Measurements from ENCODE around the gene ATP11C.

DNA sequence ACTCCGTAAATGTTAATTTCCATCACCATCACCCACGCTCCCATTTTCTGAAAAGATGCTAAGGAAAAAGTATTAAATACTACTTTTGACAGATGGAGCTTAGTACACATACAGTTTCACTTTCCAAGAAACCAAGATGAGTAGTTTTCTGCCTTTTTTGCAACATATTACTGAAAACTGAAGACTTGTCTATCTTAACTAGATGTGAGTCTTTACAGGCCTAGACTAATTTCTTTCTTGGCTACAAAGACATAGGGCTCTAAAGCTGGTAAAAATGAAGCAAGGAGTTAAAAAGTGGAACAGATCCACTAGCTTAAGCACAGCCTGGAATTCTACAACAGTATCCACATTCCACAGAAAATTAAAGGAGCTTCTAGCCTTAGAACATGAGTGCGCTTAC, 68.2 kb downstream of the ATP11C start:
- TF ChIP-seq POLR2A (IDR thresholded peaks at IDR 0.05) (no peak), POLR2AphosphoS5 (IDR thresholded peaks at IDR 0.05) (no peak)
- TF ChIP-seq, protein P1, sequence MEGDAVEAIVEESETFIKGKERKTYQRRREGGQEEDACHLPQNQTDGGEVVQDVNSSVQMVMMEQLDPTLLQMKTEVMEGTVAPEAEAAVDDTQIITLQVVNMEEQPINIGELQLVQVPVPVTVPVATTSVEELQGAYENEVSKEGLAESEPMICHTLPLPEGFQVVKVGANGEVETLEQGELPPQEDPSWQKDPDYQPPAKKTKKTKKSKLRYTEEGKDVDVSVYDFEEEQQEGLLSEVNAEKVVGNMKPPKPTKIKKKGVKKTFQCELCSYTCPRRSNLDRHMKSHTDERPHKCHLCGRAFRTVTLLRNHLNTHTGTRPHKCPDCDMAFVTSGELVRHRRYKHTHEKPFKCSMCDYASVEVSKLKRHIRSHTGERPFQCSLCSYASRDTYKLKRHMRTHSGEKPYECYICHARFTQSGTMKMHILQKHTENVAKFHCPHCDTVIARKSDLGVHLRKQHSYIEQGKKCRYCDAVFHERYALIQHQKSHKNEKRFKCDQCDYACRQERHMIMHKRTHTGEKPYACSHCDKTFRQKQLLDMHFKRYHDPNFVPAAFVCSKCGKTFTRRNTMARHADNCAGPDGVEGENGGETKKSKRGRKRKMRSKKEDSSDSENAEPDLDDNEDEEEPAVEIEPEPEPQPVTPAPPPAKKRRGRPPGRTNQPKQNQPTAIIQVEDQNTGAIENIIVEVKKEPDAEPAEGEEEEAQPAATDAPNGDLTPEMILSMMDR (IDR thresholded peaks at IDR 0.05), result no peak
